Tibial artery (tissue), 4 donors: ENCODE measurements around the gene FOXP2.

Experiments
- DNase-seq, 2 donors: peaks; one replicate each; pipeline ENCODE4 v3.0.0-alpha.2; 2019
- H3K27ac ChIP-seq, 2 donors: fragments of 200-600 bp; sonication (generic) in 1 of 2; 1 replicate in 1 of 2; 2 replicates in 1 of 2; pipeline ENCODE4 v1.5.1; 2018 to 2019; ENCODE audit warnings: mild to moderate bottlenecking in 1 of 2
- H3K27me3 ChIP-seq, 2 donors: fragments of 200-600 bp; sonication (generic) in 1 of 2; one replicate each; pipeline versions ENCODE4 v1.5.1 to v1.6.0; 2016 to 2019
- H3K36me3 ChIP-seq, 3 donors: fragments of 200-600 bp; sonication (generic) in 2 of 3; one replicate each; pipeline ENCODE4 v1.5.1; 2016 to 2019; ENCODE audit warnings: mild to moderate bottlenecking in 2 of 3
- H3K4me1 ChIP-seq, 4 donors: fragments of 200-600 bp; sonication (generic) in 2 of 4; 1 replicate in 3 of 4; 2 replicates in 1 of 4; pipeline ENCODE4 v1.5.1; 2016 to 2019
- H3K4me3 ChIP-seq, 2 donors: fragments of 200-600 bp; sonication (generic) in 1 of 2; 1 replicate in 1 of 2; 2 replicates in 1 of 2; pipeline ENCODE4 v1.5.1; 2018 to 2019; ENCODE audit warnings: mild to moderate bottlenecking in 2 of 2
- H3K9me3 ChIP-seq, 3 donors: fragments of 200-600 bp; sonication (generic) in 1 of 3; one replicate each; pipeline ENCODE4 v1.5.1; 2016 to 2019
- intact Hi-C: fragments of 100-400 bp; cut with DNase I; formaldehyde crosslinking; loops from one replicate; pipeline ENCODE4 v1.15.0; 2023; ENCODE audit warnings: low total_unique reads
- TF ChIP-seq, protein P1 (sequence below), 2 experiments: fragments of 200-600 bp in 1 of 2; fragments of 450-650 bp in 1 of 2; IDR thresholded peaks; one replicate each; pipeline ENCODE4 v1.5.1; 2017 to 2019; ENCODE audit warnings: antibody characterized with exemption in 2 of 2, mild to moderate bottlenecking in 1 of 2, moderate library complexity in 1 of 2

FOXP2 gene

GRCh38 chr7:114647518-114647917 lies 232.9 kb downstream of the FOXP2 start:
- Histone ChIP-seq H3K4me3 (no peak overlapping the region), H3K4me1 (no peaks in the 10 kb centered on the region), H3K9me3 (no peaks in the 10 kb centered on the region), H3K27me3 (no peaks in the 10 kb centered on the region), H3K36me3 (no peaks in the 10 kb centered on the region), H3K27ac (no peak overlapping the region)
- DNase-seq, result no peak
- TF ChIP-seq, protein P1, sequence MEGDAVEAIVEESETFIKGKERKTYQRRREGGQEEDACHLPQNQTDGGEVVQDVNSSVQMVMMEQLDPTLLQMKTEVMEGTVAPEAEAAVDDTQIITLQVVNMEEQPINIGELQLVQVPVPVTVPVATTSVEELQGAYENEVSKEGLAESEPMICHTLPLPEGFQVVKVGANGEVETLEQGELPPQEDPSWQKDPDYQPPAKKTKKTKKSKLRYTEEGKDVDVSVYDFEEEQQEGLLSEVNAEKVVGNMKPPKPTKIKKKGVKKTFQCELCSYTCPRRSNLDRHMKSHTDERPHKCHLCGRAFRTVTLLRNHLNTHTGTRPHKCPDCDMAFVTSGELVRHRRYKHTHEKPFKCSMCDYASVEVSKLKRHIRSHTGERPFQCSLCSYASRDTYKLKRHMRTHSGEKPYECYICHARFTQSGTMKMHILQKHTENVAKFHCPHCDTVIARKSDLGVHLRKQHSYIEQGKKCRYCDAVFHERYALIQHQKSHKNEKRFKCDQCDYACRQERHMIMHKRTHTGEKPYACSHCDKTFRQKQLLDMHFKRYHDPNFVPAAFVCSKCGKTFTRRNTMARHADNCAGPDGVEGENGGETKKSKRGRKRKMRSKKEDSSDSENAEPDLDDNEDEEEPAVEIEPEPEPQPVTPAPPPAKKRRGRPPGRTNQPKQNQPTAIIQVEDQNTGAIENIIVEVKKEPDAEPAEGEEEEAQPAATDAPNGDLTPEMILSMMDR (IDR thresholded peaks at IDR 0.05), result no peak
- intact Hi-C loops, result no loop called here

GRCh38 chr7:114648117-114648516 lies 233.5 kb downstream of the FOXP2 start:
- TF ChIP-seq, protein P1 (IDR thresholded peaks at IDR 0.05), result no peak
- intact Hi-C loops, result no loop called here
- Histone ChIP-seq H3K9me3 (no peaks in the 10 kb centered on the region), H3K36me3 (no peaks in the 10 kb centered on the region), H3K27me3 (no peaks in the 10 kb centered on the region), H3K4me1 (no peaks in the 10 kb centered on the region), H3K4me3 (no peak overlapping the region), H3K27ac (no peak overlapping the region)
- DNase-seq, result no peak

- H3K36me3 ChIP-seq, result no peaks in the 10 kb centered on the region
- DNase-seq, result no peak
- H3K27me3 ChIP-seq, result no peaks in the 10 kb centered on the region
- TF ChIP-seq, protein P1 (IDR thresholded peaks at IDR 0.05), result no peak
- no peaks in the 10 kb centered on the region for H3K9me3 ChIP-seq
- H3K27ac ChIP-seq, result no peak overlapping the region
- no peaks in the 10 kb centered on the region for H3K4me1 ChIP-seq
- H3K4me3 ChIP-seq, result no peak overlapping the region
- intact Hi-C loops, result no loop called here
Observed at GRCh38 chr7:114648680-114649079, 234.1 kb downstream of the FOXP2 start.

DNA sequence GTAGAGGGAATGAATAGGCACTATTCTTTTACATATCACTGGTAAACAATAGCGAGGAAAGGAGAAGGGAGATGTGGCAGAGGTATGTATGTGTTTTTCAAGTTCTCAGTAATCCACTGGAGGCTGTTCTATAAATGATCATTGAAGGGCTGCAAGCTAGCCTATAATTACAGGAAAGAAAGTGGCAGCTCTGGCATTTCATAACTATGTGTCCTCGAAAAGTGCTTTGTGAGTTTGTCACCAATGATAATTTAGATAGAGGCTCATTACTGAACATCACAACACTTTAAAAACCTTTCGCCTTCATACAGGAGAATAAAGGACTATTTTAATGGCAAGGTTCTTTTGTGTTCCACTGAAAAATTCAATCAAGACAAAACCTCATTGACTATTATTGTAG lies 235.1 kb downstream of the FOXP2 start:
- no peaks in the 10 kb centered on the region for H3K4me1 ChIP-seq
- no peak overlapping the region for H3K4me3 ChIP-seq
- intact Hi-C loops, result no loop called here
- H3K27me3 ChIP-seq, result no peaks in the 10 kb centered on the region
- H3K27ac ChIP-seq, result no peak overlapping the region
- DNase-seq, result no peak
- H3K9me3 ChIP-seq, result no peaks in the 10 kb centered on the region
- no peaks in the 10 kb centered on the region for H3K36me3 ChIP-seq
- TF ChIP-seq, protein P1 (IDR thresholded peaks at IDR 0.05), result no peak

DNA sequence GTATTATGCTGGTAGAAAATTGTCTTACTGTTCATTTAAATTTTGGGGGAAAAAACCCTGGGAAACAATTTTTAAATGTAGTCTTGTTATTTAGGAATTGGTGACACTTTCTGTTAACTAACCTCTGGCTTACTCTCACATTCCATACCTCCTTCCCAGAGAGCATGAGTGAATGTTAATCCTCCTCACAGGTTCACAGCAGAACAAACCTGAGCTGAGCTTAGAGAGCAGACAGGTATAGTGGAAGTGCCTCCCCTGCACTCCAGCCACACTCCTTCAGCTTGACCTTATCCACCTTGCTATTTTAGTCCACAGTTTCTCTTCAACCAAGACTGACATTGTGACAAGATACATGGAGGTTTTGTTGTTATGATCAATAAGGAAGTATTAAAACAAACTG lies 235.9 kb downstream of the FOXP2 start:
- H3K27me3 ChIP-seq, result no peaks in the 10 kb centered on the region
- H3K9me3 ChIP-seq, result no peaks in the 10 kb centered on the region
- no peaks in the 10 kb centered on the region for H3K36me3 ChIP-seq
- intact Hi-C loops, result no loop called here
- no peak for DNase-seq
- no peaks in the 10 kb centered on the region for H3K4me1 ChIP-seq
- TF ChIP-seq, protein P1 (IDR thresholded peaks at IDR 0.05), result no peak
- no peak overlapping the region for H3K27ac ChIP-seq
- H3K4me3 ChIP-seq, result no peak overlapping the region

GRCh38 chr7:114652041-114652440 lies 237.4 kb downstream of the FOXP2 start:
- Histone ChIP-seq H3K9me3 (no peaks in the 10 kb centered on the region), H3K27ac (no peak overlapping the region), H3K36me3 (no peaks in the 10 kb centered on the region), H3K4me3 (no peak overlapping the region), H3K4me1 (no peaks in the 10 kb centered on the region), H3K27me3 (no peaks in the 10 kb centered on the region)
- DNase-seq, result no peak
- TF ChIP-seq, protein P1 (IDR thresholded peaks at IDR 0.05), result no peak
- intact Hi-C loops, result no loop called here
